Retinal pigment epithelial cell (primary cell): ENCODE measurements around the gene IL18R1.

Experiments used
- DNase-seq: peaks from one replicate; pipeline ENCODE4 v3.0.0-alpha.2; 2010; ENCODE audit warnings: low read depth
- H3K4me3 ChIP-seq: 2 replicates; pipeline ENCODE4 v1.5.1; 2011; ENCODE audit warnings: mild to moderate bottlenecking, low read length, control low read depth, moderate library complexity
- CTCF ChIP-seq: conservative IDR thresholded peaks from 2 replicates; pipeline ENCODE4 v1.5.1; 2011; ENCODE audit warnings: low read depth, low read length, control low read depth, inconsistent platforms

Gene IL18R1

GRCh38 chr2:102369866-102370265 is 14.3 kb downstream of the IL18R1 start:
- no peak for DNase-seq
- no peak overlapping the region for H3K4me3 ChIP-seq
- no peak for TF ChIP-seq CTCF

- no peak for TF ChIP-seq CTCF
- no peak overlapping the region for H3K4me3 ChIP-seq
- DNase-seq = no peak
Observed at GRCh38 chr2:102376052-102376591, 20.5 kb downstream of the IL18R1 start.

GRCh38 chr2:102383722-102384121 is 28.1 kb downstream of the IL18R1 start:
- H3K4me3 ChIP-seq = no peak overlapping the region
- TF ChIP-seq CTCF = no peak
- no peak for DNase-seq

GRCh38 chr2:102385522-102385921 is 29.9 kb downstream of the IL18R1 start:
- no peak overlapping the region for H3K4me3 ChIP-seq
- no peak for TF ChIP-seq CTCF
- DNase-seq = no peak

- no peak overlapping the region for H3K4me3 ChIP-seq
- no peak for TF ChIP-seq CTCF
- no peak for DNase-seq
Observed at GRCh38 chr2:102386004-102386403, 30.4 kb downstream of the IL18R1 start.

- no peak for TF ChIP-seq CTCF
- DNase-seq = no peak
- no peak overlapping the region for H3K4me3 ChIP-seq
Observed at GRCh38 chr2:102386867-102387541, 31.4 kb downstream of the IL18R1 start.
